ENCODE results near the gene SLC39A11.
A peak's percentile ranks its signal among the peaks of the same experiment; 100 is the strongest.

The SLC39A11 gene

DNA sequence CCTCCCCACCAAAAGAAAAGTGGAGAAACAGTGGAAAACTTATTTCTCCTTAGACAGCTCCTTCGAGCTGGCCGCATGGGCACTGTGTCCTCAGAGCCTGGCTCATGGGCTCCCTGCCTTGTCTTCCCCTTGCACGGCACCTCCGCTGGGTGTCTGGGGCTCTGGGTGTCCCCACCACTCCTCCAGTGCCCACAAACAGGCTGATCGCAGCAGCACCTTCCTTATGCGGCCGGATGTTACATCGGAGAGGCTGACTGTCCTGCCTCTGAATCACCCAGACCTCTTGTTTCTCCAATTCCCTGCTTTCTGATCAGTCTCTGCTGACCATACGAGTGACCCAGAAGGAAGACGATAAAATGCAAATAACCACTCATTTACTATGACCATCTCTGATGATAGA lies 121.7 kb downstream of the SLC39A11 start:
- 86% methylated on average over 10 of the region's 10 CpGs for WGBS
- H2BK15ac ChIP-seq (ENCODE audit: low read depth, poor library complexity, severe bottlenecking): peak overlapping the region; percentile 44
- H3K4me3 ChIP-seq (ENCODE audit: insufficient read depth in 1 of 2, low read depth in 1 of 2, low read length in 2 of 2): no peak overlapping the region

DNA sequence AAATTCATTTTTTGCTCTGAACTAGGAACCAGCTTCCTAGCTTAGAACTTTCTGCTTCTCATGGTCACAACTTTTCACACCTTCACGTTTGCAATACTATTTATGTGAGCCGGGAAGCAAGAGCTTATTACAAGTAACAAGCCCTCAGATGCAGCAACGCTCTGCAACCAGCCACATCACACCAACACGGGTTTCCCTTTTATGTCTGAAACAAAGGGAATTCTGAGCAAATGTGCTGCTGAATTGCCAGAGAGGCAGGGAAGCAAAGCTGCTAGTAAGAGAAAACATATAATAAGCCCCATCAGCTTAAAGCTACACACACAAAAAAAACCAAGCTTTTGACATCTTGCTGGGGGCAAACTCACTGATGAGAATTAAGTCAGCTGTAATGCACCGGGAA lies 122.2 kb downstream of the SLC39A11 start:
- Histone ChIP-seq H3K23ac (ENCODE audit: low read length in 2 of 2) (no peak overlapping the region), H3K27ac (ENCODE audit: low read length, poor library complexity, severe bottlenecking) (no peak overlapping the region), H3K36me3 (ENCODE audit: control insufficient read depth in 1 of 2, insufficient read depth in 2 of 2, low read depth in 1 of 2, low read length in 2 of 2) (no peaks in the 10 kb centered on the region), H2BK15ac (ENCODE audit: low read depth, poor library complexity, severe bottlenecking) (no peak overlapping the region), H3K9me3 (ENCODE audit: control insufficient read depth, low read length) (no peaks in the 10 kb centered on the region), H3K9ac (ENCODE audit: low read length) (no peak overlapping the region), H3K79me1 (replicated peaks; ENCODE audit: low read length, poor library complexity, severe bottlenecking) (peaks cover 20% of the 10 kb centered on the region), H3K18ac (ENCODE audit: low read depth in 1 of 2, low read length in 2 of 2) (no peak overlapping the region), H2AFZ (ENCODE audit: low read depth, low read length) (no peak overlapping the region), H2BK12ac (ENCODE audit: low read length in 2 of 2) (no peak overlapping the region), H2AK5ac (ENCODE audit: low read length, severe bottlenecking) (no peak overlapping the region), H3K4me1 (ENCODE audit: control insufficient read depth, insufficient read depth, low read depth, low read length) (peaks cover 6% of the 10 kb centered on the region), H3K14ac (ENCODE audit: low read length in 2 of 2) (no peak overlapping the region), H4K8ac (ENCODE audit: low read length) (no peak overlapping the region), H3K4ac (ENCODE audit: low read depth in 1 of 2, low read length in 2 of 2) (no peak overlapping the region), H3K4me3 (ENCODE audit: insufficient read depth in 1 of 2, low read depth in 1 of 2, low read length in 2 of 2) (no peak overlapping the region), H3K27me3 (ENCODE audit: control insufficient read depth in 1 of 2, insufficient read depth in 1 of 2, low read length in 2 of 2) (no peaks in the 10 kb centered on the region), H3K4me2 (ENCODE audit: low read length, poor library complexity, severe bottlenecking) (no peak overlapping the region), H2BK5ac (ENCODE audit: low read depth, low read length, poor library complexity, severe bottlenecking) (no peak overlapping the region), H2BK120ac (ENCODE audit: low read depth, low read length) (no peak overlapping the region), H4K91ac (ENCODE audit: low read length) (no peak overlapping the region)
- no peak for DNase-seq
- 80% methylated on average over 5 of the region's 5 CpGs for WGBS

More for the DNA sequence above, 121.7 kb downstream of the SLC39A11 start:
- Histone ChIP-seq H3K27ac (ENCODE audit: low read length, poor library complexity, severe bottlenecking) (no peak overlapping the region), H3K9ac (ENCODE audit: low read length) (no peak overlapping the region), H2BK12ac (ENCODE audit: low read length in 2 of 2) (no peak overlapping the region), H3K18ac (ENCODE audit: low read depth in 1 of 2, low read length in 2 of 2) (peak overlapping the region in 1 of 2 experiments; percentile 23), H3K4me2 (ENCODE audit: low read length, poor library complexity, severe bottlenecking) (no peak overlapping the region), H3K14ac (ENCODE audit: low read length in 2 of 2) (no peak overlapping the region), H4K8ac (ENCODE audit: low read length) (no peak overlapping the region), H3K23ac (ENCODE audit: low read length in 2 of 2) (no peak overlapping the region), H2BK5ac (ENCODE audit: low read depth, low read length, poor library complexity, severe bottlenecking) (no peak overlapping the region), H3K9me3 (ENCODE audit: control insufficient read depth, low read length) (no peaks in the 10 kb centered on the region), H3K79me1 (replicated peaks; ENCODE audit: low read length, poor library complexity, severe bottlenecking) (peaks cover 17% of the 10 kb centered on the region), H2BK120ac (ENCODE audit: low read depth, low read length) (no peak overlapping the region), H3K4ac (ENCODE audit: low read depth in 1 of 2, low read length in 2 of 2) (no peak overlapping the region), H3K27me3 (ENCODE audit: control insufficient read depth in 1 of 2, insufficient read depth in 1 of 2, low read length in 2 of 2) (no peaks in the 10 kb centered on the region), H2AK5ac (ENCODE audit: low read length, severe bottlenecking) (no peak overlapping the region), H3K4me1 (ENCODE audit: control insufficient read depth, insufficient read depth, low read depth, low read length) (peaks cover 6% of the 10 kb centered on the region), H4K91ac (ENCODE audit: low read length) (no peak overlapping the region), H2AFZ (ENCODE audit: low read depth, low read length) (no peak overlapping the region), H3K36me3 (ENCODE audit: control insufficient read depth in 1 of 2, insufficient read depth in 2 of 2, low read depth in 1 of 2, low read length in 2 of 2) (no peaks in the 10 kb centered on the region)
- DNase-seq: no peak

DNA sequence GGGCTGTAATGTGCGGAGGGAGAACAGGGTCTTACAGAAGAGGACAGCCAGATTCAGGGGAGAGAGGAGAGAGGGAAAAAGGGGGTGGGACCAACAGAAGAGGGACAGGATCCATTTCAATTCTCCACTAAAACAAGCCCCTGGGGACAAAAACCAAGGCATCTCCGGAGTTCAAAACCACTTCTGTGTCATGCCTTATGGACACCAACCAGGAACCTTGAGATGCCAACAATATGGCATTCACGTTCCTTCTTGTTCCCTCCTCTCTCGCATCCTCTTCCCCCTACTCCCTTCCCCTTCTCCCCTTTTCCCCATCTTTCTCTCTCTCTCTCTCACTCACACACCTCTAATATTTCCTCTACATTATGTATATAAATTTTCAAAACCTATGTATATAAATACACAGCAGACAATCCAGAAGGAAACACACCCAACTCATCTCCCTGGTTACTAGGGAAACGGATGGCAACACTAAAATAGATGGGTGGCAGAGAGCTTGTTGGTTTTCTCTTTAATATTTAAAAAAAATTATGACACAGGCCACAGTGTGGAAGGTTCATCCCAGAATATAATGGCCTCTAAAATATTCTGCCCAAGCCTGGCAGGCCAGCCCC lies 123.1 kb downstream of the SLC39A11 start:
- H3K4ac ChIP-seq (ENCODE audit: low read depth in 1 of 2, low read length in 2 of 2): no peak overlapping the region
- DNase-seq: no peak

DNA sequence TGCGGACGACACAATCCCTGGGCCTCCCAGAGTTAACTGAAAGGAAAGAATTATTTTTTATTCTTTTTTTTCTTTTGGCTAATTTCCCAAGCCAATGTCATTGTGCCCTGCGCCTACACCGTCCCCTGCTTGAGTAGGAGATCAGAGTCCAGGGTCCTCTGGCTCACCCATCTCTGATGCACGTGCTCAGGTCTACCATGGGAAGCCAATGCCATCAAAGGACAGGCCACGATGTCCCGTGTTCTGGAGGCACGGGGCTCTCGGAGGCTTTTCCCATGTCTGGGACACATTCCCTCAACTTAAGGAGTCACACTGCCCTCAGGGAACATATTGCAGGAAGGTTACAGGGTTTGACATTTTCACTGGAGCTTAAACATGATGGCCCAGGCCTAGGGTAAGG lies 123.7 kb downstream of the SLC39A11 start:
- Histone ChIP-seq H3K36me3 (ENCODE audit: control insufficient read depth in 1 of 2, insufficient read depth in 2 of 2, low read depth in 1 of 2, low read length in 2 of 2) (no peaks in the 10 kb centered on the region), H3K4me2 (ENCODE audit: low read length, poor library complexity, severe bottlenecking) (no peak overlapping the region), H2BK15ac (ENCODE audit: low read depth, poor library complexity, severe bottlenecking) (no peak overlapping the region)

More for the DNA sequence above, 123.1 kb downstream of the SLC39A11 start:
- no peak overlapping the region for H4K8ac ChIP-seq (ENCODE audit: low read length)
- H3K4me2 ChIP-seq (ENCODE audit: low read length, poor library complexity, severe bottlenecking): no peak overlapping the region
- WGBS: 94% methylated on average over 4 of the region's 5 CpGs
- H3K14ac ChIP-seq (ENCODE audit: low read length in 2 of 2): no peak overlapping the region
- no peak overlapping the region for H3K18ac ChIP-seq (ENCODE audit: low read depth in 1 of 2, low read length in 2 of 2)
- no peak overlapping the region for H3K23ac ChIP-seq (ENCODE audit: low read length in 2 of 2)
- H2BK120ac ChIP-seq (ENCODE audit: low read depth, low read length): no peak overlapping the region
- no peak overlapping the region for H3K9ac ChIP-seq (ENCODE audit: low read length)
- H3K27me3 ChIP-seq (ENCODE audit: control insufficient read depth in 1 of 2, insufficient read depth in 1 of 2, low read length in 2 of 2): no peaks in the 10 kb centered on the region
- no peak overlapping the region for H3K4me3 ChIP-seq (ENCODE audit: insufficient read depth in 1 of 2, low read depth in 1 of 2, low read length in 2 of 2)
- H3K36me3 ChIP-seq (ENCODE audit: control insufficient read depth in 1 of 2, insufficient read depth in 2 of 2, low read depth in 1 of 2, low read length in 2 of 2): no peaks in the 10 kb centered on the region
- peaks cover 20% of the 10 kb centered on the region for H3K79me1 ChIP-seq (replicated peaks; ENCODE audit: low read length, poor library complexity, severe bottlenecking)
- H2AFZ ChIP-seq (ENCODE audit: low read depth, low read length): no peak overlapping the region
- H3K27ac ChIP-seq (ENCODE audit: low read length, poor library complexity, severe bottlenecking): no peak overlapping the region
- H4K91ac ChIP-seq (ENCODE audit: low read length): no peak overlapping the region
- no peak overlapping the region for H2AK5ac ChIP-seq (ENCODE audit: low read length, severe bottlenecking)
- peak overlapping the region in 1 of 2 experiments; percentile 6 for H2BK12ac ChIP-seq (ENCODE audit: low read length in 2 of 2)
- no peak overlapping the region for H2BK15ac ChIP-seq (ENCODE audit: low read depth, poor library complexity, severe bottlenecking)
- H3K9me3 ChIP-seq (ENCODE audit: control insufficient read depth, low read length): no peaks in the 10 kb centered on the region
- H3K4me1 ChIP-seq (ENCODE audit: control insufficient read depth, insufficient read depth, low read depth, low read length): peaks cover 6% of the 10 kb centered on the region
- H2BK5ac ChIP-seq (ENCODE audit: low read depth, low read length, poor library complexity, severe bottlenecking): no peak overlapping the region

More for the DNA sequence above, 123.7 kb downstream of the SLC39A11 start:
- no peak for DNase-seq
- no peak overlapping the region for H3K27ac ChIP-seq (ENCODE audit: low read length, poor library complexity, severe bottlenecking)
- H3K4me3 ChIP-seq (ENCODE audit: insufficient read depth in 1 of 2, low read depth in 1 of 2, low read length in 2 of 2): no peak overlapping the region
- no peak overlapping the region for H3K18ac ChIP-seq (ENCODE audit: low read depth in 1 of 2, low read length in 2 of 2)
- no peak overlapping the region for H2AK5ac ChIP-seq (ENCODE audit: low read length, severe bottlenecking)
- no peak overlapping the region for H2BK5ac ChIP-seq (ENCODE audit: low read depth, low read length, poor library complexity, severe bottlenecking)
- no peak overlapping the region for H2AFZ ChIP-seq (ENCODE audit: low read depth, low read length)
- H3K79me1 ChIP-seq (replicated peaks; ENCODE audit: low read length, poor library complexity, severe bottlenecking): peaks cover 20% of the 10 kb centered on the region
- H2BK120ac ChIP-seq (ENCODE audit: low read depth, low read length): no peak overlapping the region
- no peak overlapping the region for H3K4ac ChIP-seq (ENCODE audit: low read depth in 1 of 2, low read length in 2 of 2)
- H3K4me1 ChIP-seq (ENCODE audit: control insufficient read depth, insufficient read depth, low read depth, low read length): peaks cover 6% of the 10 kb centered on the region
- no peaks in the 10 kb centered on the region for H3K27me3 ChIP-seq (ENCODE audit: control insufficient read depth in 1 of 2, insufficient read depth in 1 of 2, low read length in 2 of 2)
- 84% methylated on average over 9 of the region's 9 CpGs for WGBS
- H4K8ac ChIP-seq (ENCODE audit: low read length): no peak overlapping the region
- H3K9ac ChIP-seq (ENCODE audit: low read length): no peak overlapping the region
- no peaks in the 10 kb centered on the region for H3K9me3 ChIP-seq (ENCODE audit: control insufficient read depth, low read length)
- H3K14ac ChIP-seq (ENCODE audit: low read length in 2 of 2): no peak overlapping the region
- no peak overlapping the region for H4K91ac ChIP-seq (ENCODE audit: low read length)
- H3K23ac ChIP-seq (ENCODE audit: low read length in 2 of 2): no peak overlapping the region
- no peak overlapping the region for H2BK12ac ChIP-seq (ENCODE audit: low read length in 2 of 2)

Measured in mesenchymal stem cell (in vitro differentiated cells and primary cell).